Measurements from ENCODE around the gene ARMH4.
"Not testable (repeated sequence)": the region's sequence is repeated elsewhere in the genome, so short reads cannot be mapped to it uniquely, and the experiment has no call there.

The ARMH4 gene

GRCh38 chr14:58145936-58146335 is 6.1 kb downstream of the ARMH4 start:
- no peak for DNase-seq

- no peak for DNase-seq
Observed at GRCh38 chr14:58143106-58143505, 8.9 kb downstream of the ARMH4 start.

GRCh38 chr14:58141893-58142292 is 10.1 kb downstream of the ARMH4 start:
- no peak for DNase-seq

GRCh38 chr14:58138714-58139482 is 13.1 kb downstream of the ARMH4 start:
- no peak for DNase-seq

- DNase-seq = no peak
Observed at GRCh38 chr14:58138031-58138713, 13.8 kb downstream of the ARMH4 start.

- DNase-seq = no peak
Observed at GRCh38 chr14:58133739-58134138, 18.3 kb downstream of the ARMH4 start.

GRCh38 chr14:58131386-58131785 is 20.6 kb downstream of the ARMH4 start:
- no peak for DNase-seq

- DNase-seq = no peak
Observed at GRCh38 chr14:58130116-58130782, 21.8 kb downstream of the ARMH4 start.

- no peak for DNase-seq
Observed at GRCh38 chr14:58129208-58129607, 22.8 kb downstream of the ARMH4 start.

- no peak for DNase-seq
Observed at GRCh38 chr14:58128416-58128815, 23.6 kb downstream of the ARMH4 start.

GRCh38 chr14:58122546-58122945 is 29.5 kb downstream of the ARMH4 start:
- DNase-seq = not testable (repeated sequence)

GRCh38 chr14:58121530-58122186 is 30.4 kb downstream of the ARMH4 start:
- DNase-seq = no peak

GRCh38 chr14:58119381-58119780 is 32.6 kb downstream of the ARMH4 start:
- no peak for DNase-seq

- no peak for DNase-seq
Observed at GRCh38 chr14:58118097-58118815, 33.8 kb downstream of the ARMH4 start.

GRCh38 chr14:58109744-58110143 is 42.3 kb downstream of the ARMH4 start:
- no peak for DNase-seq

GRCh38 chr14:58108717-58109116 is 43.3 kb downstream of the ARMH4 start:
- DNase-seq = no peak

GRCh38 chr14:58107947-58108552 is 44.0 kb downstream of the ARMH4 start:
- DNase-seq = peak; percentile 15 to 34

GRCh38 chr14:58107041-58107440 is 45.0 kb downstream of the ARMH4 start:
- DNase-seq = no peak

GRCh38 chr14:58106446-58106845 is 45.6 kb downstream of the ARMH4 start:
- DNase-seq = no peak

GRCh38 chr14:58104808-58105207 is 47.2 kb downstream of the ARMH4 start:
- DNase-seq = no peak

- DNase-seq = no peak
Observed at GRCh38 chr14:58100735-58101368, 51.2 kb downstream of the ARMH4 start.

GRCh38 chr14:58099682-58100081 is 52.3 kb downstream of the ARMH4 start:
- DNase-seq = no peak
